ENCODE measurements around the gene ADGRE2. TPM values are rescaled to one million over a fixed set of nuclear protein-coding genes. Genes with fewer than 3 reads are reported as not detected.
"Not testable (repeated sequence)": the region's sequence is repeated elsewhere in the genome, so short reads cannot be mapped to it uniquely, and the experiment has no call there.

ADGRE2 gene
- total RNA-seq, 1 experiment from 2014 or later: 0.26 TPM

DNA sequence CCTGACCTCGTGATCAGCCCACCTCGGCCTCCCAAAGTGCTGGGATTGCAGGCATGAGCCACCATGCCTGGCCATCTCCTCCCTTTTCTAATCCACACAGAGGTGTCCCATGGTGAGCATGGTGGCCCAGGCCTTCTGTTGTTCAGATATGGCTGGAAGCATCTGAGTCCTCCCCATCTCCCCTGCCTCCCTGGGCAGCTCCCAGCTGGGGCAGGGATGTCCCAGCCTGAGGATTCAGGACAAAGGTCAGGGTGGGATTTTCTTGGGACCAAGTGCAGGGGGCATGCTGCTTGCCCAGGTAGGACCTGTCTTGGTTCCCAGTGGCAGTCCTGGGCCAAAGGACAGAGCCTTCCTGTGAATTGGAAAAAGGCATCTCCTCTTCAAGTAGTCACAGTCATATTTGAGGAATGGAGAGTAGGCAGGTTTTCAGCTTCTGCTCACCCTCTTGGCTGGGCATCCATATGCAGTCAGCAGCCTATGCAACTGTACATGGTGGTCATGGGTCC lies 10.8 kb downstream of the ADGRE2 start:
- Histone ChIP-seq H3K4me1 (replicated peaks; ENCODE audit: insufficient read depth) (no peaks in the 10 kb centered on the region), H3K36me3 (ENCODE audit: low read depth) (no peaks in the 10 kb centered on the region), H3K79me2 (ENCODE audit: low read depth) (no peaks in the 10 kb centered on the region), H3K27ac (no peak overlapping the region), H3K9me2 (ENCODE audit: insufficient read depth) (no peaks in the 10 kb centered on the region), H3K27me3 (ENCODE audit: insufficient read depth, low read depth) (no peaks in the 10 kb centered on the region), H3K4me2 (no peak overlapping the region), H2AFZ (no peak overlapping the region), H4K20me1 (ENCODE audit: insufficient read depth) (no peaks in the 10 kb centered on the region), H3K4me3 (no peak overlapping the region), H3F3A (ENCODE audit: insufficient read depth, low read depth) (no peaks in the 10 kb centered on the region; the same call in 1 of the 2 replicates), H3K9me3 (ENCODE audit: insufficient read depth, low read depth) (no peaks in the 10 kb centered on the region)
- BruUV-seq (replicated peaks): no TSS peak
- intact Hi-C loops (cut with micrococcal nuclease; ENCODE audit: unreplicated experiment): no loop called here
- ChIA-PET POLR2A (ENCODE audit: unreplicated experiment) (no interaction called here), CTCF (no interaction called here)
- TF ChIP-seq, protein P1, sequence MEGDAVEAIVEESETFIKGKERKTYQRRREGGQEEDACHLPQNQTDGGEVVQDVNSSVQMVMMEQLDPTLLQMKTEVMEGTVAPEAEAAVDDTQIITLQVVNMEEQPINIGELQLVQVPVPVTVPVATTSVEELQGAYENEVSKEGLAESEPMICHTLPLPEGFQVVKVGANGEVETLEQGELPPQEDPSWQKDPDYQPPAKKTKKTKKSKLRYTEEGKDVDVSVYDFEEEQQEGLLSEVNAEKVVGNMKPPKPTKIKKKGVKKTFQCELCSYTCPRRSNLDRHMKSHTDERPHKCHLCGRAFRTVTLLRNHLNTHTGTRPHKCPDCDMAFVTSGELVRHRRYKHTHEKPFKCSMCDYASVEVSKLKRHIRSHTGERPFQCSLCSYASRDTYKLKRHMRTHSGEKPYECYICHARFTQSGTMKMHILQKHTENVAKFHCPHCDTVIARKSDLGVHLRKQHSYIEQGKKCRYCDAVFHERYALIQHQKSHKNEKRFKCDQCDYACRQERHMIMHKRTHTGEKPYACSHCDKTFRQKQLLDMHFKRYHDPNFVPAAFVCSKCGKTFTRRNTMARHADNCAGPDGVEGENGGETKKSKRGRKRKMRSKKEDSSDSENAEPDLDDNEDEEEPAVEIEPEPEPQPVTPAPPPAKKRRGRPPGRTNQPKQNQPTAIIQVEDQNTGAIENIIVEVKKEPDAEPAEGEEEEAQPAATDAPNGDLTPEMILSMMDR (conservative IDR thresholded peaks at IDR 0.05): no peak
- no peak for DNase-seq

DNA sequence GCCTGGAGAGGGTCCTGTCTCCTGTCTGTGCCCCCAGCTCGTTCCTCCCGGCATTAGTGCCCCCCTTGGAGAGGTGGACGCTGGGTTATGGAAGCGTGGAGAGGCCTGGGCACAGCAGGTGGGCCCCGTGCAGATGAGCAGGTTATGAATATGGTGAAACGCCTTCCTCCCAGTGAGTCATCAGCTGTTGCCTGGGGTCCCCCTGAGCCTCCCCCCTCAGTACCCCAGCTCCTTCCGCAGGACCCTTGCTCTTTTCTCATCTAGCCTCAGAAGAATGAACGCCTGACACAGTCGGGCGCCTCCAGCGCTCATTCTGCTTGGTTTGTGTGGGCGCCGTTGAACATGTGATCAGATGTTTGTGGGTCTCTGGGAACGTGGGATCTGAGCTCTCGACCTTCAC lies 12.5 kb downstream of the ADGRE2 start:
- DNase-seq; H3K9me3 ChIP-seq (ENCODE audit: insufficient read depth, low read depth); H3K4me3 ChIP-seq; BruUV-seq (replicated peaks); H2AFZ ChIP-seq; H3K4me1 ChIP-seq (replicated peaks; ENCODE audit: insufficient read depth); H3K27me3 ChIP-seq (ENCODE audit: insufficient read depth, low read depth); H3K9me2 ChIP-seq (ENCODE audit: insufficient read depth); H4K20me1 ChIP-seq (ENCODE audit: insufficient read depth); POLR2A ChIA-PET (ENCODE audit: unreplicated experiment); H3K27ac ChIP-seq; CTCF ChIA-PET; intact Hi-C loops (cut with micrococcal nuclease; ENCODE audit: unreplicated experiment); H3K4me2 ChIP-seq; H3K36me3 ChIP-seq (ENCODE audit: low read depth); H3F3A ChIP-seq (ENCODE audit: insufficient read depth, low read depth); H3K79me2 ChIP-seq (ENCODE audit: low read depth): not testable (repeated sequence)

DNA sequence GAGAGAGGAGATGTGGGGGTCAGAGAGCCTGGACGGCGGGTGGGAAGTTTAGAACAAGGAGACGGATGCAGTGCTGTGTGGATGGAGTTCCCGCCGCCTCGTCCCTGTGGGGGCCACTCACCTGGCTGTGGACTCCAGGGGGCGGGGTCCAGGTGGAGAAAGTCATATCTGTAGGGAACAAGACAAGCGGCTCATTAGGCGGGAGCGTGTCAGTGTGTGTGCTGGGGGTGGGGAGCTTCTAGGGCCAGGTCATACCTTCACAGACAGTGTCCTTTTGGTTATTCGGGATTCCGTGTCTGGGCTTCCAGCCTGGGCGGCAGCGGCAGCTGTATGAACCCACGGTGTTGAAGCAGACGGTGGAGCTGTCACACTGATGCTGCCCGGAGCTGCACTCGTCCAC lies 13.0 kb downstream of the ADGRE2 start:
- H4K20me1 ChIP-seq (ENCODE audit: insufficient read depth); intact Hi-C loops (cut with micrococcal nuclease; ENCODE audit: unreplicated experiment); H3K4me3 ChIP-seq; DNase-seq; H3K36me3 ChIP-seq (ENCODE audit: low read depth); H3K79me2 ChIP-seq (ENCODE audit: low read depth); BruUV-seq (replicated peaks); H2AFZ ChIP-seq; H3K9me3 ChIP-seq (ENCODE audit: insufficient read depth, low read depth); H3K4me1 ChIP-seq (replicated peaks; ENCODE audit: insufficient read depth); H3K9me2 ChIP-seq (ENCODE audit: insufficient read depth); H3F3A ChIP-seq (ENCODE audit: insufficient read depth, low read depth); H3K27me3 ChIP-seq (ENCODE audit: insufficient read depth, low read depth); H3K27ac ChIP-seq; CTCF ChIA-PET; POLR2A ChIA-PET (ENCODE audit: unreplicated experiment); H3K4me2 ChIP-seq: not testable (repeated sequence)

DNA sequence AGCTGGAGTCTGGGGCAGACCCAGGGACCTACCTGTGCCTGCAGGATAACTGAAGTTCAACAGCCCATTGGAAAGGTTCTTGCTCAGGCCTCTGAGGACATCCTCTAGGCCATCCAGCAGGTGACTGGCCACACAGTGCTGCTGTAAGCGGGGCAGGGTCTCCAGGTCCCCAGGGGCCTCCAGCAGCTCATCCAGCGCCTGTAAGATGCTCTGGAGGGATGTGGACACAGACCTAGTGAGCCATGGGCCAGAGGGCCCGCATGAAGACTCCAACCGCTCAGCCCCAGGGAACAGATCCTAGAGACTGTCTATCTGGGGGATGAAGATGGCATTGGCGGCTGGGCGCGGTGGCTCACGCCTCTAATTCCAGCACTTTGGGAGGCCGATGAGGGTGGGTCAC lies 14.0 kb downstream of the ADGRE2 start:
- Histone ChIP-seq H3K9me3 (ENCODE audit: insufficient read depth, low read depth) (no peaks in the 10 kb centered on the region), H3K27me3 (ENCODE audit: insufficient read depth, low read depth) (no peaks in the 10 kb centered on the region), H3K79me2 (ENCODE audit: low read depth) (no peaks in the 10 kb centered on the region), H2AFZ (no peak overlapping the region), H3K36me3 (ENCODE audit: low read depth) (no peaks in the 10 kb centered on the region), H3F3A (ENCODE audit: insufficient read depth, low read depth) (no peaks in the 10 kb centered on the region; the same call in 1 of the 2 replicates), H3K9me2 (ENCODE audit: insufficient read depth) (no peaks in the 10 kb centered on the region), H3K4me2 (no peak overlapping the region), H4K20me1 (ENCODE audit: insufficient read depth) (no peaks in the 10 kb centered on the region), H3K27ac (no peak overlapping the region), H3K4me3 (no peak overlapping the region), H3K4me1 (replicated peaks; ENCODE audit: insufficient read depth) (no peaks in the 10 kb centered on the region)
- CTCF ChIA-PET: no interaction called here
- DNase-seq: no peak
- TF ChIP-seq, protein P1 (conservative IDR thresholded peaks at IDR 0.05): no peak
- TF ChIP-seq EZH2 (IDR thresholded peaks at IDR 0.05; ENCODE audit: low read depth): no peak
- intact Hi-C loops (cut with micrococcal nuclease; ENCODE audit: unreplicated experiment): no loop called here
- POLR2A ChIA-PET (ENCODE audit: unreplicated experiment): no interaction called here
- no TSS peak for BruUV-seq (replicated peaks)
